ENCODE data around the gene ARG2. TPM values are rescaled to one million over a fixed set of nuclear protein-coding genes. Genes with fewer than 3 reads are reported as not detected.
"Not testable (repeated sequence)": the region's sequence is repeated elsewhere in the genome, so short reads cannot be mapped to it uniquely, and the experiment has no call there.

Gene ARG2
- total and polyA plus RNA-seq, 4 experiments from 2014 or later: 0.55 to 1.4 (median 1.3) TPM; not detected in 1

GRCh38 chr14:67600562-67600974 is 19.2 kb upstream of the ARG2 start:
- POLR2A ChIA-PET (ENCODE audit: partially characterized antibody): interaction anchor here (0.8 to 3.3 kb wide), 19 partner anchors 11 to 240 kb away, joined by 3 to 21 read pairs (median 6); partner anchors contain the start of genes ARG2, ATP6V1D, EIF2S1 and PLEK2

DNA sequence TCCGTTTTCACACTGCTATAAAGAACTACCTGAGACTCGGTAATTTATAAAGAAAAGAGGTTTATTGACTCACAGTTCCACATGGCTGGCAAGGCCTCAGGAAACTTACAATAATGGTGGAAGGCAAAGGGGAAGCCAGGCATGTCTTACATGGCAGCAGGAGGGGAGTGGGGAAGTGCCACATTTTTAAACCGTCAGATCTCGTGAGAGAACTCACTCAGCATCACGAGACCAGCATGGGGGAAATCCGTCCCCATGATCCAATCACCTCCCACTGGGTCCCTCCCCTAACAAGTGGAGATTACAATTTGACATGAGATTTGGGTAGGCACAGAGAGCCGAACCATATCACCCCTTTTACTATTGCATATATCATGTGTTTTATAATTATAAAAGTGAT is 17.6 kb upstream of the ARG2 start:
- Histone ChIP-seq H3K36me3 (ENCODE audit: insufficient read depth, low read length) (no peaks in the 10 kb centered on the region), H3K4me3 (ENCODE audit: low read length in 2 of 2) (no peak overlapping the region), H3K4me1 (ENCODE audit: insufficient read depth, low read length) (peaks cover 26% of the 10 kb centered on the region), H3K27ac (ENCODE audit: low read depth, low read length) (no peak overlapping the region), H3K9me3 (ENCODE audit: control insufficient read depth in 1 of 2, low read length in 2 of 2) (no peaks in the 10 kb centered on the region), H3K27me3 (ENCODE audit: insufficient read depth, low read length) (no peaks in the 10 kb centered on the region)
- Mint-ChIP-seq H3K36me3 (peaks cover 0 to 3% of the 10 kb centered on the region in 2 donors), H3K27me3 (peaks cover 0 to 1% of the 10 kb centered on the region in 2 donors), H3K4me3 (peak overlapping the region in 2 of 8 donors; percentile 22 to 52), H3K27ac (peak overlapping the region in 4 of 7 donors; percentile 4 to 90 (median 50)), H3K4me1 (peaks cover 13 to 42% (median 31%) of the 10 kb centered on the region in 4 donors), H3K9me3 (no peaks in the 10 kb centered on the region)
- CTCF ChIA-PET (ENCODE audit: partially characterized antibody): interaction anchor here (0.8 to 3.5 kb wide), 2 partner anchors 17 to 102 kb away, joined by 3 to 23 read pairs; no protein-coding TSS in a partner anchor
- intact Hi-C loops (cut with micrococcal nuclease): loop anchor here (5.0 kb wide), 1 partner anchor 215 kb away; the partner anchor contains the start of genes RAD51B and ZFYVE26
- DNase-seq: no peak
- POLR2A ChIA-PET (ENCODE audit: partially characterized antibody): interaction anchor here (0.5 kb wide), 1 partner anchor 16 kb away, joined by 3 read pairs; no protein-coding TSS in a partner anchor

More at GRCh38 chr14:67600562-67600974, 19.2 kb upstream of the ARG2 start:
- H3K27ac ChIP-seq (ENCODE audit: low read depth, low read length): peak overlapping the region; percentile 72
- not testable (repeated sequence) for H3K9me3 ChIP-seq (ENCODE audit: control insufficient read depth in 1 of 2, low read length in 2 of 2); H3K9me3 Mint-ChIP-seq; DNase-seq; H3K27me3 ChIP-seq (ENCODE audit: insufficient read depth, low read length); H3K36me3 Mint-ChIP-seq; H3K36me3 ChIP-seq (ENCODE audit: insufficient read depth, low read length); H3K27me3 Mint-ChIP-seq
- Mint-ChIP-seq H3K27ac (peak overlapping the region; percentile 83 to 99 (median 97)), H3K4me1 (peaks cover 18 to 51% (median 36%) of the 10 kb centered on the region in 4 donors), H3K4me3 (peak overlapping the region; percentile 93 to 99 (median 98))
- H3K4me1 ChIP-seq (ENCODE audit: insufficient read depth, low read length): peaks cover 26% of the 10 kb centered on the region
- intact Hi-C loops (cut with micrococcal nuclease): loop anchor here (1.0 to 5.0 kb wide), 6 partner anchors 19 to 241 kb away; partner anchors contain the start of genes ARG2, ATP6V1D, RAD51B and RDH11
- CTCF ChIA-PET (ENCODE audit: partially characterized antibody): interaction anchor here (0.5 to 4.7 kb wide), 28 partner anchors 10 to 241 kb away, joined by 3 to 23 read pairs (median 5); partner anchors contain the start of genes ARG2, ATP6V1D, EIF2S1 and RDH11
- H3K4me3 ChIP-seq (ENCODE audit: low read length in 2 of 2): peak overlapping the region; percentile 47 to 82

GRCh38 chr14:67602995-67603545 is 16.6 kb upstream of the ARG2 start:
- H3K27ac Mint-ChIP-seq: peak overlapping the region in 1 of 7 donors; percentile 7
- H3K27ac ChIP-seq (ENCODE audit: low read depth, low read length): no peak overlapping the region

GRCh38 chr14:67607646-67608045 is 12.1 kb upstream of the ARG2 start:
- ChIA-PET CTCF (ENCODE audit: partially characterized antibody) (interaction anchor here (1.2 kb wide), 1 partner anchor 11 kb away, joined by 6 read pairs; no protein-coding TSS in a partner anchor), POLR2A (ENCODE audit: partially characterized antibody) (no interaction called here)
- Histone ChIP-seq H3K27me3 (ENCODE audit: insufficient read depth, low read length) (no peaks in the 10 kb centered on the region), H3K4me1 (ENCODE audit: insufficient read depth, low read length) (no peaks in the 10 kb centered on the region), H3K36me3 (ENCODE audit: insufficient read depth, low read length) (no peaks in the 10 kb centered on the region), H3K9me3 (ENCODE audit: control insufficient read depth in 1 of 2, low read length in 2 of 2) (no peaks in the 10 kb centered on the region), H3K27ac (ENCODE audit: low read depth, low read length) (no peak overlapping the region), H3K4me3 (ENCODE audit: low read length in 2 of 2) (no peak overlapping the region)
- H3K4me1 Mint-ChIP-seq: no peaks in the 10 kb centered on the region
- intact Hi-C loops (cut with micrococcal nuclease): no loop called here
- no peak overlapping the region for H3K27ac Mint-ChIP-seq
- H3K36me3 Mint-ChIP-seq: no peaks in the 10 kb centered on the region
- H3K4me3 Mint-ChIP-seq: no peak overlapping the region
- H3K27me3 Mint-ChIP-seq: peaks cover 3 to 7% of the 10 kb centered on the region in 2 donors
- DNase-seq: no peak
- H3K9me3 Mint-ChIP-seq: no peaks in the 10 kb centered on the region

More at GRCh38 chr14:67602995-67603545, 16.6 kb upstream of the ARG2 start:
- intact Hi-C loops (cut with micrococcal nuclease): loop anchor here (5.0 kb wide), 1 partner anchor 214 kb away; the partner anchor contains the start of genes RAD51B and ZFYVE26
- Histone ChIP-seq H3K36me3 (ENCODE audit: insufficient read depth, low read length) (no peaks in the 10 kb centered on the region), H3K9me3 (ENCODE audit: control insufficient read depth in 1 of 2, low read length in 2 of 2) (no peaks in the 10 kb centered on the region), H3K4me1 (ENCODE audit: insufficient read depth, low read length) (peaks cover 23% of the 10 kb centered on the region), H3K4me3 (ENCODE audit: low read length in 2 of 2) (no peak overlapping the region), H3K27me3 (ENCODE audit: insufficient read depth, low read length) (no peaks in the 10 kb centered on the region)
- DNase-seq: no peak
- ChIA-PET CTCF (ENCODE audit: partially characterized antibody) (no interaction called here), POLR2A (ENCODE audit: partially characterized antibody) (no interaction called here)
- Mint-ChIP-seq H3K9me3 (no peaks in the 10 kb centered on the region), H3K27me3 (peaks cover 0 to 1% of the 10 kb centered on the region in 2 donors), H3K4me3 (no peak overlapping the region), H3K36me3 (peaks cover 0 to 3% of the 10 kb centered on the region in 2 donors), H3K4me1 (peaks cover 11 to 33% (median 24%) of the 10 kb centered on the region in 4 donors)

DNA sequence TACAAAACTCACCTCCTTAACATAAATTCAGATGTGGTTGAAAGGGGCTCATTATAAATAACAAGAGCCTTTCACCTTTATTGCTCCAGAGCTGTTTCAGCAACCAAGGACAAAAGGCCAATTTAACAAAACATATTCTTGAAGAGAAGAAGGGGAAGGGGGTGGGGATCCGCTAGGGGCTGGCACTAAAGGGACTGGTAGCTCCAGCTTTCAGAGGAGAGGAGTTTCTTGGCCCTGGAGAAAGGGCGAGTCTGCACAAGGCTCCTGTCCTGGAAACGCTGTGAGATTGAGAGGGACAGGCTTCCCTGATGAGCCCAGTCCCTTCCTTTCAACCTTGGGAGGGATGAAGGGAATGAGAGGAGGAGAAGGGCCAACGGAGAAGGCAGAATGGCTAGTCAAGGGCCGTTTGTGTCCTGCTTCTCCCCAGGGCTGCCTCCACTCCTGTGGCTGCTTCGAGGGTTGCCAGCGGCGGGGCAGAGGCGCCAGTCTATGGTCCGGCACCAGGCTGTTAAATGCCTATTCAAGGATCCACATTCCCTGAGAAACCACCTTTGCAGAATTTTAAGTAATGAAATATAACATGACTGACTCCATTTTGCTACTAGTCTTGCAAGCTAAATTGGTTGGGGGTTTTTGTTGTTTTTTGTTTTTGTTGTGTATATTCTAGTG is 9.9 kb upstream of the ARG2 start:
- Histone ChIP-seq H3K27me3 (ENCODE audit: insufficient read depth, low read length) (no peaks in the 10 kb centered on the region), H3K4me1 (ENCODE audit: insufficient read depth, low read length) (no peaks in the 10 kb centered on the region), H3K4me3 (ENCODE audit: low read length in 2 of 2) (no peak overlapping the region), H3K27ac (ENCODE audit: low read depth, low read length) (no peak overlapping the region), H3K9me3 (ENCODE audit: control insufficient read depth in 1 of 2, low read length in 2 of 2) (no peaks in the 10 kb centered on the region), H3K36me3 (ENCODE audit: insufficient read depth, low read length) (no peaks in the 10 kb centered on the region)
- Mint-ChIP-seq H3K27me3 (peaks cover 6 to 13% of the 10 kb centered on the region in 2 donors), H3K4me3 (no peak overlapping the region), H3K9me3 (no peaks in the 10 kb centered on the region), H3K27ac (no peak overlapping the region), H3K4me1 (no peaks in the 10 kb centered on the region), H3K36me3 (no peaks in the 10 kb centered on the region)
- POLR2A ChIA-PET (ENCODE audit: partially characterized antibody): interaction anchor here (3.7 kb wide), 1 partner anchor 10 kb away, joined by 11 read pairs; the partner anchor contains the start of gene PIGH
- CTCF ChIA-PET (ENCODE audit: partially characterized antibody): interaction anchor here (1.2 to 1.9 kb wide), 2 partner anchors 9 to 94 kb away, joined by 4 to 5 read pairs; partner anchors contain the start of gene ARG2
- no peak for DNase-seq
- intact Hi-C loops (cut with micrococcal nuclease): loop anchor here (10.0 kb wide), 1 partner anchor 1205 kb away; no protein-coding TSS in a partner anchor

DNA sequence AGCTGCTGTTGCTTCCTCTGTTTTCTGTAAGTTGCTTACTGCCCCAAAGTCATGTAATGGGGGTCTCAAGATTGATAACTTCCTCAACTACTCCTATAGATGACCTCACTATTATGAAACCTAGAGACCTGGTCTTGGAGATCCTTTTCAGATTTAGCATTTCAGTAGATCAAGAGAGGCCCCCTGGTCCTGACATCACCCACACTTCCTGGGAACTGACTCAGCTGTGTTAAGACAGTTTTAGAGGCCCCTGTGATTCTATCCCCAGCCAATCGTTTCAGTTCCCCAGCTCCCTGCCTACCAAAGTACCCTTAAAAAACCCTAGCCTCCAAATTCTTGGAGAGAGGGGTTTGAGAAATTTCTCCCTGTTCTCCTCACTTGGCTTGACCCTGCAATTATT is 9.2 kb upstream of the ARG2 start:
- H3K27me3 ChIP-seq (ENCODE audit: insufficient read depth, low read length): no peaks in the 10 kb centered on the region
- Mint-ChIP-seq H3K27ac (no peak overlapping the region), H3K4me1 (no peaks in the 10 kb centered on the region), H3K36me3 (no peaks in the 10 kb centered on the region), H3K9me3 (peaks cover 0 to 2% (median 0%) of the 10 kb centered on the region in 8 donors), H3K4me3 (no peak overlapping the region), H3K27me3 (peaks cover 5 to 13% of the 10 kb centered on the region in 2 donors)
- intact Hi-C loops (cut with micrococcal nuclease): loop anchor here (10.0 kb wide), 1 partner anchor 1204 kb away; no protein-coding TSS in a partner anchor
- H3K9me3 ChIP-seq (ENCODE audit: control insufficient read depth in 1 of 2, low read length in 2 of 2): no peaks in the 10 kb centered on the region
- no peaks in the 10 kb centered on the region for H3K36me3 ChIP-seq (ENCODE audit: insufficient read depth, low read length)
- H3K27ac ChIP-seq (ENCODE audit: low read depth, low read length): no peak overlapping the region
- ChIA-PET CTCF (ENCODE audit: partially characterized antibody) (interaction anchor here (1.2 to 1.9 kb wide), 2 partner anchors 9 to 93 kb away, joined by 4 to 5 read pairs; partner anchors contain the start of gene ARG2), POLR2A (ENCODE audit: partially characterized antibody) (interaction anchor here (3.7 kb wide), 1 partner anchor 11 kb away, joined by 11 read pairs; the partner anchor contains the start of gene PIGH)
- DNase-seq: no peak
- H3K4me3 ChIP-seq (ENCODE audit: low read length in 2 of 2): no peak overlapping the region
- H3K4me1 ChIP-seq (ENCODE audit: insufficient read depth, low read length): no peaks in the 10 kb centered on the region

Data from CD4-positive, alpha-beta memory T cell (primary cell).